ENCODE data around the gene DDOST. TPM values are rescaled to one million over a fixed set of nuclear protein-coding genes. Genes with fewer than 3 reads are reported as not detected.

The DDOST gene
- total RNA-seq, 1 experiment from 2014 or later: 238 TPM

DNA sequence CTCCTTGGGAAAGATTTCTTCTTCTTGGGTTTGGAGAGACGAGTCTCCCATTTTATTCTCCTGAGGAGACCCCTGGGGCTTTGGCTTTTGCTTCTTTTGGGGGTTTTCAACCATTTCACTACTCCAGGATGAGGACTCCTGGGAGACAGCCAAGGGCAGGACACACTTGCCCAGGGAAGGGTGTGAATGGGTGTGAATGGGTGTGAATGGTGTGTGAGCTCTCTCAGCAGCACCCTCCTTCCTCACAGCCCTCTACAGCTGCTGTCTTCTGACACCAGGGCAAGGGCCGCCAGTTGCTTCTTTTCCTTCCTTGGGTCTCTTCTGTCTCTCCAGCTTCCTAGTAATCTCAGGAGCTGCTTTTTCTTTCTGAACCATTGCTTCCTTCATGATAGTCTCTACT lies 32.5 kb upstream of the DDOST start:
- no TSS peak for BruUV-seq (replicated peaks)

DNA sequence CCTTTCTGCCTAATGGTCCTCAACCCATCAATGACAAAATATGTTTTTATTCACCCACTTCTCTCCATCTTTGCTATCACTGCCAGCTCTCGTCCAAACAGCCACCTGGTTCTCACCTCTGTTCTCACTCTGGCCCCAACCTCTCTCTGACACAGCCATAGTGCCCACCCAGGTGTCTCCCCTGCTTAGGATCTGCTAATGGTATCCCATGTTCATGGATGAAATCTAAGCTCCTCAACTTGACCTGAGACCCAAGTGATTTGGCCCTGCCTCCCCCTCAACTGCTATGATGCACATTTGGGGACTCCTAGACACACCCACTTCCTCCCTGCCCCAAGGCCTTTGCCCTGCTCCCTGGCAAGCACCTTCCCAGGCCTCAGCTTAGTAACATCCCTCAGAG lies 30.7 kb upstream of the DDOST start:
- intact Hi-C loops (cut with micrococcal nuclease; ENCODE audit: unreplicated experiment): no loop called here
- no peak for DNase-seq (ENCODE audit: low spot score)
- Histone ChIP-seq H3K36me3 (ENCODE audit: insufficient read depth, low read length, poor library complexity, severe bottlenecking) (no peaks in the 10 kb centered on the region), H3K9me3 (ENCODE audit: low read depth, low read length, poor library complexity, severe bottlenecking) (no peaks in the 10 kb centered on the region), H3K27me3 (replicated peaks; ENCODE audit: insufficient read depth, low read depth, low read length, poor library complexity) (no peaks in the 10 kb centered on the region), H3K4me1 (ENCODE audit: insufficient read depth, low read length, poor library complexity, severe bottlenecking) (peaks cover 5% of the 10 kb centered on the region), H3K4me3 (ENCODE audit: low read depth, low read length, poor library complexity, severe bottlenecking) (no peak overlapping the region), H3K27ac (ENCODE audit: low read depth, low read length, poor library complexity, severe bottlenecking) (no peak overlapping the region)
- CTCF ChIA-PET: interaction anchor here (0.6 kb wide), 1 partner anchor 85 kb away, joined by 3 read pairs; no protein-coding TSS in a partner anchor
- no TSS peak for BruUV-seq (replicated peaks)
- POLR2A ChIA-PET (ENCODE audit: low non-redundant PET): no interaction called here
- TF ChIP-seq, protein P1, sequence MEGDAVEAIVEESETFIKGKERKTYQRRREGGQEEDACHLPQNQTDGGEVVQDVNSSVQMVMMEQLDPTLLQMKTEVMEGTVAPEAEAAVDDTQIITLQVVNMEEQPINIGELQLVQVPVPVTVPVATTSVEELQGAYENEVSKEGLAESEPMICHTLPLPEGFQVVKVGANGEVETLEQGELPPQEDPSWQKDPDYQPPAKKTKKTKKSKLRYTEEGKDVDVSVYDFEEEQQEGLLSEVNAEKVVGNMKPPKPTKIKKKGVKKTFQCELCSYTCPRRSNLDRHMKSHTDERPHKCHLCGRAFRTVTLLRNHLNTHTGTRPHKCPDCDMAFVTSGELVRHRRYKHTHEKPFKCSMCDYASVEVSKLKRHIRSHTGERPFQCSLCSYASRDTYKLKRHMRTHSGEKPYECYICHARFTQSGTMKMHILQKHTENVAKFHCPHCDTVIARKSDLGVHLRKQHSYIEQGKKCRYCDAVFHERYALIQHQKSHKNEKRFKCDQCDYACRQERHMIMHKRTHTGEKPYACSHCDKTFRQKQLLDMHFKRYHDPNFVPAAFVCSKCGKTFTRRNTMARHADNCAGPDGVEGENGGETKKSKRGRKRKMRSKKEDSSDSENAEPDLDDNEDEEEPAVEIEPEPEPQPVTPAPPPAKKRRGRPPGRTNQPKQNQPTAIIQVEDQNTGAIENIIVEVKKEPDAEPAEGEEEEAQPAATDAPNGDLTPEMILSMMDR (conservative IDR thresholded peaks at IDR 0.05; ENCODE audit: low read depth, low read length): no peak
- TF ChIP-seq EZH2 (IDR thresholded peaks at IDR 0.05; ENCODE audit: borderline replicate concordance, low read depth, low read length, poor library complexity, severe bottlenecking): no peak

More for the DNA sequence above, 32.5 kb upstream of the DDOST start:
- no peak for TF ChIP-seq EZH2 (IDR thresholded peaks at IDR 0.05; ENCODE audit: borderline replicate concordance, low read depth, low read length, poor library complexity, severe bottlenecking)
- TF ChIP-seq, protein P1 (conservative IDR thresholded peaks at IDR 0.05; ENCODE audit: low read depth, low read length): no peak
- intact Hi-C loops (cut with micrococcal nuclease; ENCODE audit: unreplicated experiment): no loop called here
- Histone ChIP-seq H3K27me3 (replicated peaks; ENCODE audit: insufficient read depth, low read depth, low read length, poor library complexity) (no peaks in the 10 kb centered on the region), H3K36me3 (ENCODE audit: insufficient read depth, low read length, poor library complexity, severe bottlenecking) (no peaks in the 10 kb centered on the region), H3K27ac (ENCODE audit: low read depth, low read length, poor library complexity, severe bottlenecking) (no peak overlapping the region), H3K9me3 (ENCODE audit: low read depth, low read length, poor library complexity, severe bottlenecking) (no peaks in the 10 kb centered on the region), H3K4me3 (ENCODE audit: low read depth, low read length, poor library complexity, severe bottlenecking) (no peak overlapping the region), H3K4me1 (ENCODE audit: insufficient read depth, low read length, poor library complexity, severe bottlenecking) (peaks cover 5% of the 10 kb centered on the region)
- ChIA-PET POLR2A (ENCODE audit: low non-redundant PET) (no interaction called here), CTCF (interaction anchor here (0.7 kb wide), 1 partner anchor 12 kb away, joined by 13 read pairs; no protein-coding TSS in a partner anchor)
- no peak for DNase-seq (ENCODE audit: low spot score)

- Histone ChIP-seq H3K4me3 (ENCODE audit: low read depth, low read length, poor library complexity, severe bottlenecking) (no peak overlapping the region), H3K4me1 (ENCODE audit: insufficient read depth, low read length, poor library complexity, severe bottlenecking) (no peaks in the 10 kb centered on the region), H3K36me3 (ENCODE audit: insufficient read depth, low read length, poor library complexity, severe bottlenecking) (no peaks in the 10 kb centered on the region), H3K27ac (ENCODE audit: low read depth, low read length, poor library complexity, severe bottlenecking) (no peak overlapping the region), H3K27me3 (replicated peaks; ENCODE audit: insufficient read depth, low read depth, low read length, poor library complexity) (no peaks in the 10 kb centered on the region), H3K9me3 (ENCODE audit: low read depth, low read length, poor library complexity, severe bottlenecking) (no peaks in the 10 kb centered on the region)
- POLR2A ChIA-PET (ENCODE audit: low non-redundant PET): no interaction called here
- CTCF ChIA-PET: no interaction called here
- TF ChIP-seq EZH2 (IDR thresholded peaks at IDR 0.05; ENCODE audit: borderline replicate concordance, low read depth, low read length, poor library complexity, severe bottlenecking): no peak
- TF ChIP-seq, protein P1 (conservative IDR thresholded peaks at IDR 0.05; ENCODE audit: low read depth, low read length): no peak
- DNase-seq (ENCODE audit: low spot score): no peak
- no TSS peak for BruUV-seq (replicated peaks)
- intact Hi-C loops (cut with micrococcal nuclease; ENCODE audit: unreplicated experiment): no loop called here
Measured at GRCh38 chr1:20689645-20690056, 28.5 kb upstream of the DDOST start.
